ENCODE measurements around the gene RHOH. TPM values are rescaled to one million over a fixed set of nuclear protein-coding genes. Genes with fewer than 3 reads are reported as not detected.

RHOH gene
- total and polyA plus RNA-seq, 9 of the 15 experiments (the other 6 are each of a cell fraction or from before 2014, with no cell fraction given): 14.3 to 37.7 (median 23.2) TPM

GRCh38 chr4:40238700-40239548 is 42.1 kb downstream of the RHOH start (continued):
- TF ChIP-seq ZNF766 (CRISPR knock-in tag; conservative IDR thresholded peaks at IDR 0.05) (peak; percentile 82), ZFX (CRISPR knock-in tag; IDR thresholded peaks at IDR 0.05) (peak; percentile 55; the same call in 1 of the 2 replicates), C11orf30 (IDR thresholded peaks at IDR 0.05; ENCODE audit: low read depth) (0 out of 2 replicates have a peak, but pooled peaks have one; percentile 10), POLR2H (tag; IDR thresholded peaks at IDR 0.05; ENCODE audit: low read depth) (peak; percentile 94), ZNF444 (CRISPR knock-in tag; IDR thresholded peaks at IDR 0.05) (no peak), YY1 (IDR thresholded peaks at IDR 0.05; ENCODE audit: borderline replicate concordance in 1 of 3, control insufficient read depth in 1 of 3, extremely low read depth in 1 of 3, insufficient read depth in 3 of 3, insufficient read length in 1 of 3, insufficient replicate concordance in 2 of 3, low read depth in 1 of 3, low read length in 2 of 3) (peak in 1 of 3 experiments; percentile 62), TOE1 (IDR thresholded peaks at IDR 0.05; ENCODE audit: borderline replicate concordance) (peak; percentile 78), TOE1 (CRISPR knock-in tag; IDR thresholded peaks at IDR 0.05; ENCODE audit: borderline replicate concordance, low read depth) (no peak), ZBTB12 (CRISPR knock-in tag; IDR thresholded peaks at IDR 0.05) (peak; percentile 8; the same call in 1 of the 2 replicates), COPS2 (conservative IDR thresholded peaks at IDR 0.05) (no peak), POLR3G (IDR thresholded peaks at IDR 0.05; ENCODE audit: extremely low read depth, insufficient read length, insufficient replicate concordance) (no peak), BHLHE40 (IDR thresholded peaks at IDR 0.05; ENCODE audit: low read length) (peak; percentile 96), CTCF (IDR thresholded peaks at IDR 0.05 in 2 of 3, conservative IDR thresholded peaks at IDR 0.05 in 1 of 3; ENCODE audit: insufficient read depth in 2 of 3, low read depth in 1 of 3, low read length in 3 of 3) (no peak)
- TF ChIP-seq, protein P1, sequence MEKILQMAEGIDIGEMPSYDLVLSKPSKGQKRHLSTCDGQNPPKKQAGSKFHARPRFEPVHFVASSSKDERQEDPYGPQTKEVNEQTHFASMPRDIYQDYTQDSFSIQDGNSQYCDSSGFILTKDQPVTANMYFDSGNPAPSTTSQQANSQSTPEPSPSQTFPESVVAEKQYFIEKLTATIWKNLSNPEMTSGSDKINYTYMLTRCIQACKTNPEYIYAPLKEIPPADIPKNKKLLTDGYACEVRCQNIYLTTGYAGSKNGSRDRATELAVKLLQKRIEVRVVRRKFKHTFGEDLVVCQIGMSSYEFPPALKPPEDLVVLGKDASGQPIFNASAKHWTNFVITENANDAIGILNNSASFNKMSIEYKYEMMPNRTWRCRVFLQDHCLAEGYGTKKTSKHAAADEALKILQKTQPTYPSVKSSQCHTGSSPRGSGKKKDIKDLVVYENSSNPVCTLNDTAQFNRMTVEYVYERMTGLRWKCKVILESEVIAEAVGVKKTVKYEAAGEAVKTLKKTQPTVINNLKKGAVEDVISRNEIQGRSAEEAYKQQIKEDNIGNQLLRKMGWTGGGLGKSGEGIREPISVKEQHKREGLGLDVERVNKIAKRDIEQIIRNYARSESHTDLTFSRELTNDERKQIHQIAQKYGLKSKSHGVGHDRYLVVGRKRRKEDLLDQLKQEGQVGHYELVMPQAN (IDR thresholded peaks at IDR 0.05; ENCODE audit: borderline replicate concordance): no peak
- TF ChIP-seq, protein P2, sequence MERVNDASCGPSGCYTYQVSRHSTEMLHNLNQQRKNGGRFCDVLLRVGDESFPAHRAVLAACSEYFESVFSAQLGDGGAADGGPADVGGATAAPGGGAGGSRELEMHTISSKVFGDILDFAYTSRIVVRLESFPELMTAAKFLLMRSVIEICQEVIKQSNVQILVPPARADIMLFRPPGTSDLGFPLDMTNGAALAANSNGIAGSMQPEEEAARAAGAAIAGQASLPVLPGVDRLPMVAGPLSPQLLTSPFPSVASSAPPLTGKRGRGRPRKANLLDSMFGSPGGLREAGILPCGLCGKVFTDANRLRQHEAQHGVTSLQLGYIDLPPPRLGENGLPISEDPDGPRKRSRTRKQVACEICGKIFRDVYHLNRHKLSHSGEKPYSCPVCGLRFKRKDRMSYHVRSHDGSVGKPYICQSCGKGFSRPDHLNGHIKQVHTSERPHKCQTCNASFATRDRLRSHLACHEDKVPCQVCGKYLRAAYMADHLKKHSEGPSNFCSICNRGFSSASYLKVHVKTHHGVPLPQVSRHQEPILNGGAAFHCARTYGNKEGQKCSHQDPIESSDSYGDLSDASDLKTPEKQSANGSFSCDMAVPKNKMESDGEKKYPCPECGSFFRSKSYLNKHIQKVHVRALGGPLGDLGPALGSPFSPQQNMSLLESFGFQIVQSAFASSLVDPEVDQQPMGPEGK (CRISPR knock-in tag; IDR thresholded peaks at IDR 0.05; ENCODE audit: borderline replicate concordance): no peak
- TF ChIP-seq, protein P3, sequence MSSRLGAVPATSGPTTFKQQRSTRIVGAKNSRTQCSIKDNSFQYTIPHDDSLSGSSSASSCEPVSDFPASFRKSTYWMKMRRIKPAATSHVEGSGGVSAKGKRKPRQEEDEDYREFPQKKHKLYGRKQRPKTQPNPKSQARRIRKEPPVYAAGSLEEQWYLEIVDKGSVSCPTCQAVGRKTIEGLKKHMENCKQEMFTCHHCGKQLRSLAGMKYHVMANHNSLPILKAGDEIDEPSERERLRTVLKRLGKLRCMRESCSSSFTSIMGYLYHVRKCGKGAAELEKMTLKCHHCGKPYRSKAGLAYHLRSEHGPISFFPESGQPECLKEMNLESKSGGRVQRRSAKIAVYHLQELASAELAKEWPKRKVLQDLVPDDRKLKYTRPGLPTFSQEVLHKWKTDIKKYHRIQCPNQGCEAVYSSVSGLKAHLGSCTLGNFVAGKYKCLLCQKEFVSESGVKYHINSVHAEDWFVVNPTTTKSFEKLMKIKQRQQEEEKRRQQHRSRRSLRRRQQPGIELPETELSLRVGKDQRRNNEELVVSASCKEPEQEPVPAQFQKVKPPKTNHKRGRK (tag; IDR thresholded peaks at IDR 0.05): no peak

Measured in K562 (cell line).